ENCODE results near the gene SHISA9. TPM values are rescaled to one million over a fixed set of nuclear protein-coding genes. Genes with fewer than 3 reads are reported as not detected.

The SHISA9 gene
- total RNA-seq, 2 donors from 2014 or later = 0.21 to 3.4 TPM

- no peaks in the 10 kb centered on the region for H3K9me3 ChIP-seq
- H3K36me3 ChIP-seq = no peaks in the 10 kb centered on the region
- ATAC-seq (ENCODE audit: insufficient number of reproducible peaks, low FRiP score, low read depth) (no peak), DNase-seq (ENCODE audit: low spot score) (no peak)
- no peak overlapping the region for H3K4me3 ChIP-seq
- TF ChIP-seq, protein P1, sequence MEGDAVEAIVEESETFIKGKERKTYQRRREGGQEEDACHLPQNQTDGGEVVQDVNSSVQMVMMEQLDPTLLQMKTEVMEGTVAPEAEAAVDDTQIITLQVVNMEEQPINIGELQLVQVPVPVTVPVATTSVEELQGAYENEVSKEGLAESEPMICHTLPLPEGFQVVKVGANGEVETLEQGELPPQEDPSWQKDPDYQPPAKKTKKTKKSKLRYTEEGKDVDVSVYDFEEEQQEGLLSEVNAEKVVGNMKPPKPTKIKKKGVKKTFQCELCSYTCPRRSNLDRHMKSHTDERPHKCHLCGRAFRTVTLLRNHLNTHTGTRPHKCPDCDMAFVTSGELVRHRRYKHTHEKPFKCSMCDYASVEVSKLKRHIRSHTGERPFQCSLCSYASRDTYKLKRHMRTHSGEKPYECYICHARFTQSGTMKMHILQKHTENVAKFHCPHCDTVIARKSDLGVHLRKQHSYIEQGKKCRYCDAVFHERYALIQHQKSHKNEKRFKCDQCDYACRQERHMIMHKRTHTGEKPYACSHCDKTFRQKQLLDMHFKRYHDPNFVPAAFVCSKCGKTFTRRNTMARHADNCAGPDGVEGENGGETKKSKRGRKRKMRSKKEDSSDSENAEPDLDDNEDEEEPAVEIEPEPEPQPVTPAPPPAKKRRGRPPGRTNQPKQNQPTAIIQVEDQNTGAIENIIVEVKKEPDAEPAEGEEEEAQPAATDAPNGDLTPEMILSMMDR (IDR thresholded peaks at IDR 0.05) = no peak
- H3K27me3 ChIP-seq (replicated peaks; ENCODE audit: insufficient read depth) = no peaks in the 10 kb centered on the region
- H3K27ac ChIP-seq = no peak overlapping the region
- no peaks in the 10 kb centered on the region for H3K4me1 ChIP-seq (ENCODE audit: control insufficient read depth in 1 of 2, low read depth in 2 of 2)
Observed at GRCh38 chr16:13055480-13055879, 154.1 kb downstream of the SHISA9 start.

- Histone ChIP-seq H3K27ac (no peak overlapping the region), H3K4me3 (no peak overlapping the region), H3K36me3 (no peaks in the 10 kb centered on the region), H3K9me3 (no peaks in the 10 kb centered on the region), H3K4me1 (ENCODE audit: control insufficient read depth in 1 of 2, low read depth in 2 of 2) (no peaks in the 10 kb centered on the region), H3K27me3 (replicated peaks; ENCODE audit: insufficient read depth) (no peaks in the 10 kb centered on the region)
- TF ChIP-seq, protein P1 (IDR thresholded peaks at IDR 0.05) = no peak
- no peak for ATAC-seq (ENCODE audit: insufficient number of reproducible peaks, low FRiP score, low read depth)
- no peak for DNase-seq (ENCODE audit: low spot score)
Observed at GRCh38 chr16:13056607-13057006, 155.2 kb downstream of the SHISA9 start.

DNA sequence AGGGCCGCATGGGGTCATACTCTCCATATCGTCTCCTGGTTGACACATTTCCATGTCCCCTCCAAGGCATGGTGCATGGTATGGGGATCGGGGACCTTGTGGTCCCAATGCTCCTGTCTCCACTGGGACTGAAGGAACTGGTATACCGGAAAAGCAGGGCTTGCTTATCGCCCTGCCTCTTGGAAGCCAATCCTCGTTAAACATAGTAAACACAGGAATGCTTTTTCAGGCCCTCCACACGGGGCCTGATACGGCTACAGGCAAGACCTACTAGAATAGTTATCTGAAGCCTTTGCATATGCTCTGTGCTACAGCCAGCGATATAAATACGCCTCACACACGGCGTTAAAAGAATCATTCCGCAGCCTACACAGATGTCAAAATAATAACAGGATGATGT is 159.5 kb downstream of the SHISA9 start:
- DNase-seq (ENCODE audit: low spot score) (no peak), ATAC-seq (ENCODE audit: insufficient number of reproducible peaks, low FRiP score, low read depth) (no peak)
- H3K27ac ChIP-seq = no peak overlapping the region
- H3K9me3 ChIP-seq = no peaks in the 10 kb centered on the region
- TF ChIP-seq, protein P1 (IDR thresholded peaks at IDR 0.05) = no peak
- H3K27me3 ChIP-seq (replicated peaks; ENCODE audit: insufficient read depth) = no peaks in the 10 kb centered on the region
- H3K4me1 ChIP-seq (ENCODE audit: control insufficient read depth in 1 of 2, low read depth in 2 of 2) = no peaks in the 10 kb centered on the region
- H3K4me3 ChIP-seq = no peak overlapping the region
- H3K36me3 ChIP-seq = no peaks in the 10 kb centered on the region

- H3K4me3 ChIP-seq = no peak overlapping the region
- H3K27ac ChIP-seq = no peak overlapping the region
- DNase-seq (ENCODE audit: low spot score) = no peak
- no peaks in the 10 kb centered on the region for H3K9me3 ChIP-seq
- H3K4me1 ChIP-seq (ENCODE audit: control insufficient read depth in 1 of 2, low read depth in 2 of 2) = no peaks in the 10 kb centered on the region
- H3K36me3 ChIP-seq = no peaks in the 10 kb centered on the region
- TF ChIP-seq, protein P1 (IDR thresholded peaks at IDR 0.05) = no peak
- no peaks in the 10 kb centered on the region for H3K27me3 ChIP-seq (replicated peaks; ENCODE audit: insufficient read depth)
- ATAC-seq (ENCODE audit: insufficient number of reproducible peaks, low FRiP score, low read depth) = no peak
Observed at GRCh38 chr16:13061691-13062090, 160.3 kb downstream of the SHISA9 start.

DNA sequence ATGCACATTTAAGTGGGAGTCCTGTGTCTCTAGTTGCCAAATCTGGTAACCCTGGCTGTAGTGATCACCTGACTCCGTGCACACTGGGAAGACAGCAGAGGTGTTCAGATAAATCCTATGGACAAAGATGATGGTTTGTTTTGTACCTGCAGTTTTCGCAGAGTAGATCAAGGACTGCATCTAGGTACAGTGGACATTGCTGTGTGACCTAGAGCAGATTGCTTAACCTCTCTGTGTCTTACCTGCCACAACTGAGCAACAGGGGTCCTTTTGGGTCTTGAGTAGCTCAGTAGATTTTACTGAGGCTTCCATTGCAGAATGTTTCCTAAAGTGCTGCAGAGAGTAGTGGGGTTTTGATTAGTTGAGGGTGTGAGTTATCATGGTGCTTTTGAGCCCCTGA is 160.8 kb downstream of the SHISA9 start:
- H3K4me3 ChIP-seq = no peak overlapping the region
- TF ChIP-seq, protein P1 (IDR thresholded peaks at IDR 0.05) = no peak
- no peak for DNase-seq (ENCODE audit: low spot score)
- ATAC-seq (ENCODE audit: insufficient number of reproducible peaks, low FRiP score, low read depth) = no peak
- H3K9me3 ChIP-seq = no peaks in the 10 kb centered on the region
- H3K27ac ChIP-seq = no peak overlapping the region
- no peaks in the 10 kb centered on the region for H3K4me1 ChIP-seq (ENCODE audit: control insufficient read depth in 1 of 2, low read depth in 2 of 2)
- no peaks in the 10 kb centered on the region for H3K36me3 ChIP-seq
- H3K27me3 ChIP-seq (replicated peaks; ENCODE audit: insufficient read depth) = no peaks in the 10 kb centered on the region
